ENCODE measurements around the gene MPP7.

GRCh38 chr10:28327491-28327880 is 24.6 kb upstream of the MPP7 start:
- TF ChIP-seq, protein P1, sequence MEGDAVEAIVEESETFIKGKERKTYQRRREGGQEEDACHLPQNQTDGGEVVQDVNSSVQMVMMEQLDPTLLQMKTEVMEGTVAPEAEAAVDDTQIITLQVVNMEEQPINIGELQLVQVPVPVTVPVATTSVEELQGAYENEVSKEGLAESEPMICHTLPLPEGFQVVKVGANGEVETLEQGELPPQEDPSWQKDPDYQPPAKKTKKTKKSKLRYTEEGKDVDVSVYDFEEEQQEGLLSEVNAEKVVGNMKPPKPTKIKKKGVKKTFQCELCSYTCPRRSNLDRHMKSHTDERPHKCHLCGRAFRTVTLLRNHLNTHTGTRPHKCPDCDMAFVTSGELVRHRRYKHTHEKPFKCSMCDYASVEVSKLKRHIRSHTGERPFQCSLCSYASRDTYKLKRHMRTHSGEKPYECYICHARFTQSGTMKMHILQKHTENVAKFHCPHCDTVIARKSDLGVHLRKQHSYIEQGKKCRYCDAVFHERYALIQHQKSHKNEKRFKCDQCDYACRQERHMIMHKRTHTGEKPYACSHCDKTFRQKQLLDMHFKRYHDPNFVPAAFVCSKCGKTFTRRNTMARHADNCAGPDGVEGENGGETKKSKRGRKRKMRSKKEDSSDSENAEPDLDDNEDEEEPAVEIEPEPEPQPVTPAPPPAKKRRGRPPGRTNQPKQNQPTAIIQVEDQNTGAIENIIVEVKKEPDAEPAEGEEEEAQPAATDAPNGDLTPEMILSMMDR (conservative IDR thresholded peaks at IDR 0.05; ENCODE audit: low read depth, low read length), result no peak
- no peak for TF ChIP-seq EZH2phosphoT487 (IDR thresholded peaks at IDR 0.05; ENCODE audit: borderline replicate concordance, low read length)
- no peak for TF ChIP-seq EZH2 (IDR thresholded peaks at IDR 0.05; ENCODE audit: low read length, unreplicated experiment)
